Endothelial cell of umbilical vein (primary cell): Measurements from ENCODE around the gene ZNF106.

Experiments used
- CTCF ChIP-seq, 2 donors: IDR thresholded peaks; 1 replicate in 1 of 2; 2 replicates in 1 of 2; pipeline ENCODE4 v1.5.1; 2011; ENCODE audit warnings: low read length in 2 of 2, mild to moderate bottlenecking in 2 of 2, moderate library complexity in 2 of 2, control low read depth in 1 of 2, inconsistent platforms in 1 of 2, low read depth in 1 of 2; ENCODE audit not compliant: insufficient read depth in 1 of 2; ENCODE audit errors: extremely low read depth in 1 of 2
- EZH2 ChIP-seq: IDR thresholded peaks from 2 replicates; pipeline ENCODE4 v1.6.1; 2012; ENCODE audit warnings: borderline replicate concordance, low read depth, mild to moderate bottlenecking, moderate library complexity, low read length, inconsistent platforms; ENCODE audit not compliant: severe bottlenecking
- JUN ChIP-seq: IDR thresholded peaks from 2 replicates; pipeline ENCODE4 v1.6.1; 2011; ENCODE audit warnings: borderline replicate concordance, low read depth; ENCODE audit not compliant: insufficient read length, insufficient read depth
- POLR2AphosphoS5 ChIP-seq: IDR thresholded peaks from 2 replicates; pipeline ENCODE4 v1.6.1; 2012; ENCODE audit warnings: low read depth, mild to moderate bottlenecking, control low read depth, low read length, moderate library complexity; ENCODE audit not compliant: insufficient read depth
- TF ChIP-seq, protein P1 (sequence below): IDR thresholded peaks from 2 replicates; pipeline ENCODE4 v1.6.1; 2011; ENCODE audit not compliant: insufficient read depth, insufficient read length

DNA sequence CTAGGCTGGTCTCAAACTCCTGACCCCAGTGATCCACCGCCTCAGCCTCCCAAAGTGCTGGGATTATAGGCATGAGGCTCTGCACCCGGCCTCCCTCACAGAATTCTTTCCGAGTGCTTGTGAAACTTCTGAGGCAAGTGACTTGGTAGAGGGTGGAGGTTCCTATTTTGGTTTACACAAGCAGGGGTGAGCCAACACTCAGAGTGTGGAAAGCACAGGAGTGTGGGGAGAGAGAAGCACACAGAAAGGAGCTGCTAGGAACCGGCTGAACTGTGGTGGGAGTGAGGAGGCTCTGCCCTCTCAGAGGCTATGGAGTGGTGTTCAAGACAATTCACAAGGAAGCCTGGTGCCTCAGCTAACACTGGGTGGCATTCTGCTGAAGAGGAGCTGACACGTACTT lies 123.9 kb downstream of the ZNF106 start:
- TF ChIP-seq EZH2 (no peak), POLR2AphosphoS5 (no peak), CTCF (IDR thresholded peaks at IDR 0.05; ENCODE audit: extremely low read depth in 1 of 2, insufficient read depth in 1 of 2, low read depth in 1 of 2, low read length in 2 of 2) (no peak), JUN (no peak)
- TF ChIP-seq, protein P1, sequence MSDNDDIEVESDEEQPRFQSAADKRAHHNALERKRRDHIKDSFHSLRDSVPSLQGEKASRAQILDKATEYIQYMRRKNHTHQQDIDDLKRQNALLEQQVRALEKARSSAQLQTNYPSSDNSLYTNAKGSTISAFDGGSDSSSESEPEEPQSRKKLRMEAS: no peak
